WTC11 (cell line): Measurements from ENCODE around the gene SIK2. TPM values are rescaled to one million over a fixed set of nuclear protein-coding genes. Genes with fewer than 3 reads are reported as not detected.

ENCODE experiments used
- ATAC-seq: fragments of 200-7000 bp; cut with Tn5 transposase; 2 replicates; pipeline ENCODE4 v1.10.0; 2021; ENCODE audit warnings: mild to moderate bottlenecking, moderate library complexity
- CTCF ChIA-PET: fragments of 300-600 bp; sonication (Branson Sonifier 250); formaldehyde crosslinking; loops from one replicate; lab custom pipeline; 2021; ENCODE audit warnings: antibody characterized with exemption; lab: Charles Lee
- POLR2A ChIA-PET: fragments of 350-600 bp; sonication (Branson Sonifier 250); formaldehyde crosslinking; loops from one replicate; lab custom pipeline; 2021; ENCODE audit warnings: antibody characterized with exemption; lab: Charles Lee
- DNase-seq: peaks from one replicate; pipeline ENCODE4 v3.0.0; 2021; ENCODE audit warnings: low spot score
- H3K27ac Mint-ChIP-seq: 2 replicates; pipeline ENCODE4 v1.8.0; 2021; ENCODE audit warnings: mixed read lengths
- H3K27me3 Mint-ChIP-seq: 2 replicates; pipeline ENCODE4 v1.8.0; 2021; ENCODE audit warnings: low read depth, mild to moderate bottlenecking, moderate library complexity, mixed read lengths
- H3K36me3 Mint-ChIP-seq: 2 replicates; pipeline ENCODE4 v1.8.0; 2021; ENCODE audit warnings: mixed read lengths
- H3K4me1 Mint-ChIP-seq: 2 replicates; pipeline ENCODE4 v1.8.0; 2022; ENCODE audit warnings: mixed read lengths
- H3K4me3 Mint-ChIP-seq: 2 replicates; pipeline ENCODE4 v1.8.0; 2021; ENCODE audit warnings: mild to moderate bottlenecking, moderate library complexity, mixed read lengths
- H3K9me3 Mint-ChIP-seq: 2 replicates; pipeline ENCODE4 v1.8.0; 2021; ENCODE audit warnings: mixed read lengths
- AR ChIP-seq: fragments of 250-450 bp; sonication (Bioruptor Pico); IDR thresholded peaks from 2 replicates; pipeline ENCODE4 v1.9.0; 2021; ENCODE audit warnings: mild to moderate bottlenecking
- ATF2 ChIP-seq: sonication (generic); formaldehyde crosslinking; IDR thresholded peaks from 2 replicates; pipeline ENCODE4 v1.8.1; 2022; ENCODE audit warnings: low read depth, missing genetic modification reagents, borderline replicate concordance
- ELF4 ChIP-seq: sonication (generic); formaldehyde crosslinking; IDR thresholded peaks from 2 replicates; pipeline ENCODE4 v1.8.1; 2022; ENCODE audit warnings: low read depth, mild to moderate bottlenecking, moderate library complexity, missing genetic modification reagents
- ESRRA ChIP-seq: sonication (generic); formaldehyde crosslinking; IDR thresholded peaks from 2 replicates; pipeline ENCODE4 v1.8.1; 2022; ENCODE audit warnings: mild to moderate bottlenecking, missing genetic modification reagents, borderline replicate concordance
- FOXJ3 ChIP-seq: sonication (generic); formaldehyde crosslinking; IDR thresholded peaks from 2 replicates; pipeline ENCODE4 v1.9.0; 2021; ENCODE audit warnings: missing genetic modification reagents, mild to moderate bottlenecking, borderline replicate concordance
- GRHL2 ChIP-seq: fragments of 250-450 bp; sonication (Bioruptor Pico); IDR thresholded peaks from 2 replicates; pipeline ENCODE4 v1.8.0; 2022; ENCODE audit warnings: mild to moderate bottlenecking, moderate library complexity; ENCODE audit not compliant: insufficient replicate concordance, severe bottlenecking
- HMGA2 ChIP-seq: fragments of 250-450 bp; sonication (Bioruptor Pico); IDR thresholded peaks from 2 replicates; pipeline ENCODE4 v1.4.0; 2021; ENCODE audit warnings: mild to moderate bottlenecking, moderate library complexity
- JUN ChIP-seq: sonication (generic); formaldehyde crosslinking; IDR thresholded peaks from 2 replicates; pipeline ENCODE4 v1.8.0; 2023; ENCODE audit warnings: mild to moderate bottlenecking, missing genetic modification reagents
- KAT7 ChIP-seq: sonication (generic); formaldehyde crosslinking; IDR thresholded peaks from 2 replicates; pipeline ENCODE4 v1.8.1; 2023; ENCODE audit warnings: missing genetic modification reagents, mild to moderate bottlenecking, borderline replicate concordance
- NR3C1 ChIP-seq: sonication (generic); formaldehyde crosslinking; conservative IDR thresholded peaks from 2 replicates; pipeline ENCODE4 v1.8.1; 2023; ENCODE audit warnings: low read depth, mild to moderate bottlenecking, missing genetic modification reagents
- TEAD1 ChIP-seq: sonication (generic); formaldehyde crosslinking; IDR thresholded peaks from 2 replicates; pipeline ENCODE4 v1.8.0; 2022; ENCODE audit warnings: mild to moderate bottlenecking, missing genetic modification reagents
- USF2 ChIP-seq: sonication (generic); formaldehyde crosslinking; IDR thresholded peaks from 2 replicates; pipeline ENCODE4 v1.8.1; 2023; ENCODE audit warnings: mild to moderate bottlenecking, missing genetic modification reagents, moderate library complexity
- ZNF138 ChIP-seq: sonication (generic); formaldehyde crosslinking; conservative IDR thresholded peaks from 2 replicates; pipeline ENCODE4 v1.8.1; 2022; ENCODE audit warnings: mild to moderate bottlenecking, moderate library complexity, missing genetic modification reagents
- ZNF219 ChIP-seq: sonication (generic); formaldehyde crosslinking; IDR thresholded peaks from 2 replicates; pipeline ENCODE4 v1.8.0; 2023; ENCODE audit warnings: missing genetic modification reagents, mild to moderate bottlenecking, borderline replicate concordance
- ZNF416 ChIP-seq: fragments of 250-450 bp; sonication (Bioruptor Pico); IDR thresholded peaks from 2 replicates; pipeline ENCODE4 v1.9.0; 2021; ENCODE audit warnings: mild to moderate bottlenecking, inconsistent platforms
- ZNF532 ChIP-seq: fragments of 250-450 bp; sonication (Bioruptor Pico); IDR thresholded peaks from 2 replicates; pipeline ENCODE4 v1.9.0; 2021; ENCODE audit warnings: mild to moderate bottlenecking, borderline replicate concordance
- total RNA-seq: library from RNA; stranded (reverse); gene quantifications from 3 replicates; pipeline ENCODE4 v1.2.3, GENCODE V29; 2021
- TF ChIP-seq, protein P1 (sequence below): sonication (generic); formaldehyde crosslinking; IDR thresholded peaks from 2 replicates; pipeline ENCODE4 v1.8.1; 2023; ENCODE audit warnings: mild to moderate bottlenecking, missing genetic modification reagents
- TF ChIP-seq, protein P2 (sequence below): sonication (generic); formaldehyde crosslinking; IDR thresholded peaks from 2 replicates; pipeline ENCODE4 v1.8.1; 2023; ENCODE audit warnings: mild to moderate bottlenecking, missing genetic modification reagents, borderline replicate concordance

Gene SIK2
- total RNA-seq, 1 experiment from 2014 or later: 7.2 TPM

DNA sequence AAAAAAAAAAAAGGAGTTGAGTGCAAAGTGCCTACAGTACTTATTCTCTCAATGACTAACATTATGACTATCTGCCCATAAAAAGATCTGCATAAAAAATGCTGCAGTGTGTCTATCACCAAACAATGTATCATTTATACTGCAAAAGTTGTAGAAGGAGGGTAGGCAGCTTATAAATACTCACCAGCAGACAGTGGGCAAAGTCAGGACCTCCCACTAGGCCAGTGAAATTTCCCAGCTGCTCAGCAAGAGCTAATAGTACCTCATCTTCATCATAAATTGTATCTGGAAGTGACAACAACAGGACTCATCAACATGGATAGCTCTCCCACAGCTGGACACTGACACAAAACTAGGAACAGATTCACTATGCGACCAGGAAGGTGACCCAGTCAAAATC is 162.4 kb downstream of the SIK2 start:
- H3K4me3 Mint-ChIP-seq: peak overlapping the region; percentile 87
- no peaks in the 10 kb centered on the region for H3K9me3 Mint-ChIP-seq
- peaks cover 48% of the 10 kb centered on the region for H3K36me3 Mint-ChIP-seq
- H3K4me1 Mint-ChIP-seq: peaks cover 30% of the 10 kb centered on the region
- ATAC-seq: no peak
- no peak for DNase-seq
- H3K27ac Mint-ChIP-seq: no peak overlapping the region
- ChIA-PET POLR2A (no interaction called here), CTCF (interaction anchor here (0.9 to 1.0 kb wide), 2 partner anchors 14 to 69 kb away, joined by 3 read pairs; no protein-coding TSS in a partner anchor)
- TF ChIP-seq, protein P1, sequence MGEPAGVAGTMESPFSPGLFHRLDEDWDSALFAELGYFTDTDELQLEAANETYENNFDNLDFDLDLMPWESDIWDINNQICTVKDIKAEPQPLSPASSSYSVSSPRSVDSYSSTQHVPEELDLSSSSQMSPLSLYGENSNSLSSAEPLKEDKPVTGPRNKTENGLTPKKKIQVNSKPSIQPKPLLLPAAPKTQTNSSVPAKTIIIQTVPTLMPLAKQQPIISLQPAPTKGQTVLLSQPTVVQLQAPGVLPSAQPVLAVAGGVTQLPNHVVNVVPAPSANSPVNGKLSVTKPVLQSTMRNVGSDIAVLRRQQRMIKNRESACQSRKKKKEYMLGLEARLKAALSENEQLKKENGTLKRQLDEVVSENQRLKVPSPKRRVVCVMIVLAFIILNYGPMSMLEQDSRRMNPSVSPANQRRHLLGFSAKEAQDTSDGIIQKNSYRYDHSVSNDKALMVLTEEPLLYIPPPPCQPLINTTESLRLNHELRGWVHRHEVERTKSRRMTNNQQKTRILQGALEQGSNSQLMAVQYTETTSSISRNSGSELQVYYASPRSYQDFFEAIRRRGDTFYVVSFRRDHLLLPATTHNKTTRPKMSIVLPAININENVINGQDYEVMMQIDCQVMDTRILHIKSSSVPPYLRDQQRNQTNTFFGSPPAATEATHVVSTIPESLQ (CRISPR knock-in tag): no peak
- TF ChIP-seq ZNF219 (CRISPR knock-in tag) (no peak), ESRRA (CRISPR knock-in tag) (no peak), JUN (no peak), TEAD1 (CRISPR knock-in tag) (no peak), ATF2 (CRISPR knock-in tag) (no peak), AR (CRISPR knock-in tag) (no peak), ZNF416 (CRISPR knock-in tag) (no peak)
- H3K27me3 Mint-ChIP-seq: no peaks in the 10 kb centered on the region

GRCh38 chr11:111765320-111765983 is 163.2 kb downstream of the SIK2 start:
- TF ChIP-seq HMGA2 (CRISPR knock-in tag) (no peak), GRHL2 (CRISPR knock-in tag) (no peak), USF2 (CRISPR knock-in tag) (no peak), KAT7 (CRISPR knock-in tag) (0 out of 2 replicates have a peak, but pooled peaks have one; percentile 65), FOXJ3 (no peak), TEAD1 (CRISPR knock-in tag) (no peak), ZNF532 (no peak), ELF4 (CRISPR knock-in tag) (no peak), NR3C1 (CRISPR knock-in tag) (0 out of 2 replicates have a peak, but pooled peaks have one; percentile 17), ZNF138 (CRISPR knock-in tag) (no peak)
- TF ChIP-seq, protein P2, sequence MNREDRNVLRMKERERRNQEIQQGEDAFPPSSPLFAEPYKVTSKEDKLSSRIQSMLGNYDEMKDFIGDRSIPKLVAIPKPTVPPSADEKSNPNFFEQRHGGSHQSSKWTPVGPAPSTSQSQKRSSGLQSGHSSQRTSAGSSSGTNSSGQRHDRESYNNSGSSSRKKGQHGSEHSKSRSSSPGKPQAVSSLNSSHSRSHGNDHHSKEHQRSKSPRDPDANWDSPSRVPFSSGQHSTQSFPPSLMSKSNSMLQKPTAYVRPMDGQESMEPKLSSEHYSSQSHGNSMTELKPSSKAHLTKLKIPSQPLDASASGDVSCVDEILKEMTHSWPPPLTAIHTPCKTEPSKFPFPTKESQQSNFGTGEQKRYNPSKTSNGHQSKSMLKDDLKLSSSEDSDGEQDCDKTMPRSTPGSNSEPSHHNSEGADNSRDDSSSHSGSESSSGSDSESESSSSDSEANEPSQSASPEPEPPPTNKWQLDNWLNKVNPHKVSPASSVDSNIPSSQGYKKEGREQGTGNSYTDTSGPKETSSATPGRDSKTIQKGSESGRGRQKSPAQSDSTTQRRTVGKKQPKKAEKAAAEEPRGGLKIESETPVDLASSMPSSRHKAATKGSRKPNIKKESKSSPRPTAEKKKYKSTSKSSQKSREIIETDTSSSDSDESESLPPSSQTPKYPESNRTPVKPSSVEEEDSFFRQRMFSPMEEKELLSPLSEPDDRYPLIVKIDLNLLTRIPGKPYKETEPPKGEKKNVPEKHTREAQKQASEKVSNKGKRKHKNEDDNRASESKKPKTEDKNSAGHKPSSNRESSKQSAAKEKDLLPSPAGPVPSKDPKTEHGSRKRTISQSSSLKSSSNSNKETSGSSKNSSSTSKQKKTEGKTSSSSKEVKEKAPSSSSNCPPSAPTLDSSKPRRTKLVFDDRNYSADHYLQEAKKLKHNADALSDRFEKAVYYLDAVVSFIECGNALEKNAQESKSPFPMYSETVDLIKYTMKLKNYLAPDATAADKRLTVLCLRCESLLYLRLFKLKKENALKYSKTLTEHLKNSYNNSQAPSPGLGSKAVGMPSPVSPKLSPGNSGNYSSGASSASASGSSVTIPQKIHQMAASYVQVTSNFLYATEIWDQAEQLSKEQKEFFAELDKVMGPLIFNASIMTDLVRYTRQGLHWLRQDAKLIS (CRISPR knock-in tag): no peak
- no peaks in the 10 kb centered on the region for H3K9me3 Mint-ChIP-seq
- CTCF ChIA-PET: interaction anchor here (0.9 to 2.1 kb wide), 6 partner anchors 12 to 161 kb away, joined by 3 to 18 read pairs (median 5); partner anchors contain the start of gene ALG9
- peak overlapping the region; percentile 93 for H3K27ac Mint-ChIP-seq
- H3K4me1 Mint-ChIP-seq: peaks cover 37% of the 10 kb centered on the region
- no peak for DNase-seq
- POLR2A ChIA-PET: interaction anchor here (0.8 to 1.4 kb wide), 5 partner anchors 11 to 173 kb away, joined by 3 to 6 read pairs (median 6); partner anchors contain the start of gene SIK2
- ATAC-seq: peak; percentile 36
- no peaks in the 10 kb centered on the region for H3K27me3 Mint-ChIP-seq
- H3K4me3 Mint-ChIP-seq: peak overlapping the region; percentile 87
- peaks cover 41% of the 10 kb centered on the region for H3K36me3 Mint-ChIP-seq
